ENCODE results near the gene PINK1. TPM values are rescaled to one million over a fixed set of nuclear protein-coding genes. Genes with fewer than 3 reads are reported as not detected.

PINK1 gene
- total RNA-seq, 1 donor from 2014 or later: 62.5 TPM

DNA sequence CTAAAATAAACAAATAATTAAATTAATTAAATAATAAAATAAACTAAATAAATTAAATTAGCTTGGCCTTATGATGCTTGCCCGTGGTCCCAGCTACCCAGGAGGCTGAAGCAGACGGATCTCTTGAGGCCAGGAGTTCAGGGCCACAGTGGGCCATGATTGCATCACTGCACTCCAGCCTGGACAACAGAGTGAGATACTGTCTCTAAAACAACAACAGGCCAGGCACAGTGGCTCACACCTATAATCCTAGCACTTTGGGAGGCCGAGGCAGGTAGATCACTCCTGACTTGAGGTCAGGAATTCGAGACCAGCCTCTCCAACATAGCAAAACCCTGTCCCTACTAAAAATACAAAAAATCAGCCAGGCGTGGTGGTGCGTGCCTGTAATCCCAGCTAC lies 12.2 kb upstream of the PINK1 start:
- Histone ChIP-seq H3K4me1 (no peaks in the 10 kb centered on the region), H3K27me3 (no peaks in the 10 kb centered on the region), H3K4me3 (no peak overlapping the region), H3K36me3 (no peaks in the 10 kb centered on the region), H3K9me3 (no peaks in the 10 kb centered on the region), H3K27ac (no peak overlapping the region)
- ATAC-seq (no peak), DNase-seq (no peak)
- intact Hi-C loops (cut with DNase I): no loop called here
- TF ChIP-seq, protein P1, sequence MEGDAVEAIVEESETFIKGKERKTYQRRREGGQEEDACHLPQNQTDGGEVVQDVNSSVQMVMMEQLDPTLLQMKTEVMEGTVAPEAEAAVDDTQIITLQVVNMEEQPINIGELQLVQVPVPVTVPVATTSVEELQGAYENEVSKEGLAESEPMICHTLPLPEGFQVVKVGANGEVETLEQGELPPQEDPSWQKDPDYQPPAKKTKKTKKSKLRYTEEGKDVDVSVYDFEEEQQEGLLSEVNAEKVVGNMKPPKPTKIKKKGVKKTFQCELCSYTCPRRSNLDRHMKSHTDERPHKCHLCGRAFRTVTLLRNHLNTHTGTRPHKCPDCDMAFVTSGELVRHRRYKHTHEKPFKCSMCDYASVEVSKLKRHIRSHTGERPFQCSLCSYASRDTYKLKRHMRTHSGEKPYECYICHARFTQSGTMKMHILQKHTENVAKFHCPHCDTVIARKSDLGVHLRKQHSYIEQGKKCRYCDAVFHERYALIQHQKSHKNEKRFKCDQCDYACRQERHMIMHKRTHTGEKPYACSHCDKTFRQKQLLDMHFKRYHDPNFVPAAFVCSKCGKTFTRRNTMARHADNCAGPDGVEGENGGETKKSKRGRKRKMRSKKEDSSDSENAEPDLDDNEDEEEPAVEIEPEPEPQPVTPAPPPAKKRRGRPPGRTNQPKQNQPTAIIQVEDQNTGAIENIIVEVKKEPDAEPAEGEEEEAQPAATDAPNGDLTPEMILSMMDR (IDR thresholded peaks at IDR 0.05): no peak

GRCh38 chr1:20624709-20625108 lies 8.5 kb upstream of the PINK1 start:
- H3K9me3 ChIP-seq: no peaks in the 10 kb centered on the region
- H3K27me3 ChIP-seq: no peaks in the 10 kb centered on the region
- no peak overlapping the region for H3K4me3 ChIP-seq
- TF ChIP-seq, protein P1 (IDR thresholded peaks at IDR 0.05): no peak
- no peak overlapping the region for H3K27ac ChIP-seq
- H3K36me3 ChIP-seq: no peaks in the 10 kb centered on the region
- intact Hi-C loops (cut with DNase I): no loop called here
- DNase-seq: no peak
- no peak for ATAC-seq
- H3K4me1 ChIP-seq: no peaks in the 10 kb centered on the region

GRCh38 chr1:20625176-20626097 lies 7.8 kb upstream of the PINK1 start:
- H3K36me3 ChIP-seq: no peaks in the 10 kb centered on the region
- TF ChIP-seq, protein P1 (IDR thresholded peaks at IDR 0.05): no peak
- no peak overlapping the region for H3K27ac ChIP-seq
- H3K9me3 ChIP-seq: no peaks in the 10 kb centered on the region
- no peaks in the 10 kb centered on the region for H3K4me1 ChIP-seq
- intact Hi-C loops (cut with DNase I): no loop called here
- H3K4me3 ChIP-seq: no peak overlapping the region
- DNase-seq (no peak), ATAC-seq (no peak)
- no peaks in the 10 kb centered on the region for H3K27me3 ChIP-seq

DNA sequence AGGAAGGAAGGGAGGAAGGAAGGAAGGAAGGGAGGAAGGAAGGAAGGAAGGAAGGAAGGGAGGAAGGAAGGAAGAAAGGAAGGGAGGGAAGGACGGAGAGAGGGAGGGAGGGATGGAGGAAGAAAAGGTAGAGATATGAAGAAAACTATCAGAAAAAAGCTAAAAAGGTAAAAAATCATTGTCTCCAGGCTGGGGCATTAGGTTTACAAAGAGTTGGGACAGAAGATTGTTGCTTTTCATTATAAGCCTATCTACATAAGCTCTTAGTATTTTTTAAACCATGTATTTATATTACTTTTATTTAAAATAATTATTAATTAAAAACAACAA lies 7.2 kb upstream of the PINK1 start:
- H3K4me3 ChIP-seq: no peak overlapping the region
- no peaks in the 10 kb centered on the region for H3K9me3 ChIP-seq
- ATAC-seq (no peak), DNase-seq (no peak)
- H3K27ac ChIP-seq: no peak overlapping the region
- H3K27me3 ChIP-seq: no peaks in the 10 kb centered on the region
- TF ChIP-seq, protein P1 (IDR thresholded peaks at IDR 0.05): no peak
- intact Hi-C loops (cut with DNase I): no loop called here
- H3K4me1 ChIP-seq: no peaks in the 10 kb centered on the region
- H3K36me3 ChIP-seq: no peaks in the 10 kb centered on the region

GRCh38 chr1:20626524-20626923 lies 6.7 kb upstream of the PINK1 start:
- ATAC-seq: no peak
- H3K36me3 ChIP-seq: no peaks in the 10 kb centered on the region
- no peak overlapping the region for H3K27ac ChIP-seq
- H3K4me3 ChIP-seq: no peak overlapping the region
- no peak for DNase-seq
- intact Hi-C loops (cut with DNase I): no loop called here
- H3K27me3 ChIP-seq: no peaks in the 10 kb centered on the region
- TF ChIP-seq, protein P1 (IDR thresholded peaks at IDR 0.05): no peak
- H3K9me3 ChIP-seq: no peaks in the 10 kb centered on the region
- H3K4me1 ChIP-seq: no peaks in the 10 kb centered on the region
